ENCODE measurements around the gene FOXP1.

The FOXP1 gene

DNA sequence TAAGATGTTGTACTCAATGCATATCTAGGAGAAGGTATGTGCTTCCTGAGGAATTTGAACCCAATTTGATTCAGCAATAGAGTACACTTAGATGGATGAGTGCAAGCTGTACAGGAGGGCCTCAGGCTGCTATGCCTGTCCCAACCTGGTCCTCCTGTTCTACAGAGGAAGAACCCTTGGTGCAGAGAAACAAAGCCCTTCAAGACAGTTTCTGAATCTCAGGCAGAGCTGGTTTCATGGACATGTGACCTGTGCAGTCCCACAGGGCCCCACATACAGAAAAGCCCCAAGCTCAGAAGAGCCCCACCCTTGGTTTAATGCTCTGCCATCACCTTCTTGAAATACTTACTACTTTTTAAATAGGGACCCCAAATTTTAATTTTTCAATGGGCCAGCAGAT, 15.3 kb downstream of the FOXP1 start:
- DNase-seq (no peak), ATAC-seq (replicated peaks) (no peak)
- Mint-ChIP-seq H3K9me3 (no peaks in the 10 kb centered on the region), H3K4me1 (ENCODE audit: low read depth in 2 of 2) (peaks cover 0 to 3% of the 10 kb centered on the region in 2 donors), H3K36me3 (ENCODE audit: insufficient read depth) (no peaks in the 10 kb centered on the region), H3K4me3 (no peak overlapping the region), H3K27ac (peak overlapping the region in 1 of 2 donors; percentile 58), H3K27me3 (no peaks in the 10 kb centered on the region)

DNA sequence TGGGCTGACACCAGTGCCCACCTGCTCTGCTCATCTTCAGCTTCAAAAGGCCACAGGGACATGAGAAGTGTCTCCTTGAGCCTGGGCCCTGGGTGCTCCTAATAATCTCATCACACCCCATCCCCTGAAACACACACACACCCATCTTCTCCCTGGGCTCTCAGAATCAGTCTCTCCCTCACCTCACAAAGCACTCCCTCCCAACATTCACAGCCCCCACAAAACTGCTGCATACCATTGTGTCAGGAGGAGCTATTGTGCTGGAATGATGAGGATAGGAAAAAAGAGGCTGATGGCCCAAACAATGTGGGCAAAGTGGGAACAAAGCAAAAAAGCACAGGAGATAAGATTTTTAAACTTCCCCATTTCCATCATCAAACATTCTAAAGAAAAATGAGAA, 16.8 kb downstream of the FOXP1 start:
- Mint-ChIP-seq H3K4me1 (ENCODE audit: low read depth in 2 of 2) (peaks cover 0 to 8% of the 10 kb centered on the region in 2 donors), H3K9me3 (no peaks in the 10 kb centered on the region), H3K4me3 (no peak overlapping the region), H3K36me3 (ENCODE audit: insufficient read depth) (no peaks in the 10 kb centered on the region), H3K27me3 (no peaks in the 10 kb centered on the region), H3K27ac (no peak overlapping the region)
- DNase-seq: no peak
- ATAC-seq (replicated peaks): no peak

DNA sequence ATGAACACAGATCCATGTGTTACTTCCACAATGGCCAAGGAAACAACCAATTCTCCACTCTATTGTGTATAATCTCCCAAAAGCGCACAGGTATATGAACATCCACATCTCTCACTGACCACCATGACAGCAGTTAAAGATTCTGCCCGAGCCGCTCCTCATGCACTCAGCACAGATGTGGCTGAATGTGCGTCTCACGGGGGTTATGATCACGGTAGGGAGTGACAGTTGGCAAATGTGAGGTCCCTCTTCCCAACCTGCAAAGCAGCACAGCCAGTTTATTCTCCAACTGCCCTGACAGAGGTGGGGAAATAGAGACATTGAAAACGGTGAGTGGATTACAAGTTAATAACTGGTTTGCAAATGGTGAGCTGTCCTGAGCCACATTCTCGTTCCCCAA, 17.6 kb downstream of the FOXP1 start:
- Mint-ChIP-seq H3K4me1 (ENCODE audit: low read depth in 2 of 2) (peaks cover 0 to 8% of the 10 kb centered on the region in 2 donors), H3K27me3 (no peaks in the 10 kb centered on the region), H3K4me3 (no peak overlapping the region), H3K9me3 (no peaks in the 10 kb centered on the region), H3K27ac (no peak overlapping the region), H3K36me3 (ENCODE audit: insufficient read depth) (no peaks in the 10 kb centered on the region)
- no peak for ATAC-seq (replicated peaks)
- DNase-seq: no peak

DNA sequence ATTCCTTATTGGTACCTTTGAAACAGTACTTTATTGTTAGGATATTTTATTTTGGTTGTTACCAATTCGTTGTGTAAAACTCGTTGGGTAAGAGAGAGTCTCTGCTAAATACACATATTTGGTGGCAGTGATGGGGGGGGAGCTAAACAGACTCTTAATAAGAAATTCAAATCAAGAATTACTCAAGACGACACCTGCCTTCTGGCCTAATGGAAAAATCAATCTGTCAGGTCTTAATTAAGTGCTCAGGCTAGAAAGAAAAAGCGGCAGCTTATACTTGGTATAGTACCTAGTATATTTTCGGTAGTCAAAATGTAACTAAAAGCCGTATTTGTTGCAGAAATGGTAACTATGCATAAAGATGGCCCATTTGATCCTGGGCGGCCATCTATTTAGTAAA, 18.2 kb downstream of the FOXP1 start:
- H3K9me3 Mint-ChIP-seq: no peaks in the 10 kb centered on the region
- no peak overlapping the region for H3K27ac Mint-ChIP-seq
- DNase-seq (no peak), ATAC-seq (replicated peaks) (no peak)
- H3K4me3 Mint-ChIP-seq: no peak overlapping the region
- H3K4me1 Mint-ChIP-seq (ENCODE audit: low read depth in 2 of 2): peaks cover 0 to 8% of the 10 kb centered on the region in 2 donors
- no peaks in the 10 kb centered on the region for H3K36me3 Mint-ChIP-seq (ENCODE audit: insufficient read depth)
- H3K27me3 Mint-ChIP-seq: no peaks in the 10 kb centered on the region

DNA sequence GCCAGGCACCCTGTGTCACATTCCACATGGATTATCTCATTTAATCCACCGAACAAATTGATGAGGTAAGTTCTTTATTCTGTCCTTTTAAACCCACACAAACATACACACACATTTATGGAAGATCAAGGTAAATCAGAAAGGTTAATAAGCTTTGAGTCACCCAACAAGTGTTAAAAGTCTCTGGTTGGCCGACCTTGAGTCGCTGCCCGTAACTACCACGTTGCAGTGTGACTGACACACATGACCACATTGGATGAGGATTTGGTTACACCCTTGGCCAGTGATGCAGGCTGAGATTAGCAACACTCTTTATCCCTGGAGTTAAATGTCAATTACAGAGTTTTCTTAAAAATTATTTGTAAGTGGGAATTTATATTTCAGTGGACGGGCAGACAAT, 19.2 kb downstream of the FOXP1 start:
- Mint-ChIP-seq H3K36me3 (ENCODE audit: insufficient read depth) (no peaks in the 10 kb centered on the region), H3K27me3 (no peaks in the 10 kb centered on the region), H3K4me1 (ENCODE audit: low read depth in 2 of 2) (peaks cover 0 to 8% of the 10 kb centered on the region in 2 donors), H3K27ac (no peak overlapping the region), H3K4me3 (no peak overlapping the region), H3K9me3 (no peaks in the 10 kb centered on the region)
- DNase-seq (no peak), ATAC-seq (replicated peaks) (no peak)

DNA sequence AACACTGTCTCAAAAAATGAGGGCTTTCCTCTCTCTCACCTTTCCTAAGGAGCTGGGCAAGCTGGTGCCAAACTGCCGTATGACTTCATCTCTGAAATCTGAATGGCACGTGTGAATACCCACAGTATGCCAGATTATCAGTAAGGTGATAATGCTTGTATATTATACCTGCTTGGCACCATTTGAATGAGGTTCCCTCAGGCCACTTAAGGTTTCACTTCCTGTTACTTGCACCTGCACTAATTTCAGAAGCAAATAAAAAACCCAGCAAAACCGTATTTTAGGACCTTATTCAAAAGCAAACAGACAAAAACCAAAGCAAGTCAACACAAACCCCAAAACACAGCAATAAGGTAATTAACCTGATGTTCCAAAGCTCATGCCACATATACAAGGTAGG, 19.7 kb downstream of the FOXP1 start:
- no peaks in the 10 kb centered on the region for H3K9me3 Mint-ChIP-seq
- H3K27ac Mint-ChIP-seq: no peak overlapping the region
- H3K27me3 Mint-ChIP-seq: no peaks in the 10 kb centered on the region
- no peak for ATAC-seq (replicated peaks)
- H3K4me3 Mint-ChIP-seq: no peak overlapping the region
- no peaks in the 10 kb centered on the region for H3K36me3 Mint-ChIP-seq (ENCODE audit: insufficient read depth)
- H3K4me1 Mint-ChIP-seq (ENCODE audit: low read depth in 2 of 2): peaks cover 0 to 8% of the 10 kb centered on the region in 2 donors
- no peak for DNase-seq

DNA sequence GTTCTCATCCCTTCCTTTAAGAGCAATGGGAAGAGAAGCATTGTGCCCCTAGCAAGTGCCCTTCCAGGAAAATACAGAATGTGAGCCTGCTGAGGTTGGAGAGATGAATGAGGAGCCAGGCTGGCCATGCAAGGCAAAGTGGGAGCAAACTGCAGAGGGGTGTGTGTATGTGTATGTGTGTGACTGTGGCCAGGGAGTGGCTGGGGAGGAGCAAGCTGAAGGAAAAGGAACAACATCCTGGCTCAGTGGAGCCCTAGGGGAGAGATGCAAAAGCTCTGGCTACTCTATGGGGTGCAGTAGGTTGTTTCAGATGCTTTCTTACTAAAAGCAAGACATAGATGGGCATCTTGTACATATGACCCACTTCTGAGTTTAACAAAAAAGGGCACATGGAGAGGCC, 20.6 kb downstream of the FOXP1 start:
- Mint-ChIP-seq H3K4me3 (no peak overlapping the region), H3K36me3 (ENCODE audit: insufficient read depth) (no peaks in the 10 kb centered on the region), H3K27ac (no peak overlapping the region), H3K4me1 (ENCODE audit: low read depth in 2 of 2) (peaks cover 0 to 8% of the 10 kb centered on the region in 2 donors), H3K9me3 (no peaks in the 10 kb centered on the region), H3K27me3 (no peaks in the 10 kb centered on the region)
- no peak for ATAC-seq (replicated peaks)
- DNase-seq: no peak

DNA sequence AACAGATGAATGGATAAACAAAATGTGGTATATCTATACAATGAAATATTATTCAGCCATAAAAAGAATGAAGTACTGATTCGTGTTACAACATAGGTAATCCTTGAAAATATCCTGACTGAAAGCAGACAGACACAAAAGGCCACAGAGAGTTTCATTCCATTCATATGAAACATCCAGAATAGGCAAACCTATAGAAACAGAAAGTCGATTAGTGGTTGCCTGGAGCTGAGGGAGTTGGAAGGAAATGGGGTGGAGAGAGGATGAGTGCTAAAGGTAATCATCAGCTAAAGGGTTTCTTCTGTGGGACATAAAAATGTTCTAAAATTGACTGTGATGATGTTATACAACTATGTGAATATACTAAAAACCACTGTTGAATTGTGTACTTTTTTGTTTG, 22.9 kb downstream of the FOXP1 start:
- Mint-ChIP-seq H3K27ac (no peak overlapping the region), H3K36me3 (ENCODE audit: insufficient read depth) (no peaks in the 10 kb centered on the region), H3K9me3 (no peaks in the 10 kb centered on the region), H3K4me3 (no peak overlapping the region), H3K4me1 (ENCODE audit: low read depth in 2 of 2) (peaks cover 0 to 5% of the 10 kb centered on the region in 2 donors), H3K27me3 (no peaks in the 10 kb centered on the region)
- DNase-seq: no peak
- ATAC-seq (replicated peaks): no peak

DNA sequence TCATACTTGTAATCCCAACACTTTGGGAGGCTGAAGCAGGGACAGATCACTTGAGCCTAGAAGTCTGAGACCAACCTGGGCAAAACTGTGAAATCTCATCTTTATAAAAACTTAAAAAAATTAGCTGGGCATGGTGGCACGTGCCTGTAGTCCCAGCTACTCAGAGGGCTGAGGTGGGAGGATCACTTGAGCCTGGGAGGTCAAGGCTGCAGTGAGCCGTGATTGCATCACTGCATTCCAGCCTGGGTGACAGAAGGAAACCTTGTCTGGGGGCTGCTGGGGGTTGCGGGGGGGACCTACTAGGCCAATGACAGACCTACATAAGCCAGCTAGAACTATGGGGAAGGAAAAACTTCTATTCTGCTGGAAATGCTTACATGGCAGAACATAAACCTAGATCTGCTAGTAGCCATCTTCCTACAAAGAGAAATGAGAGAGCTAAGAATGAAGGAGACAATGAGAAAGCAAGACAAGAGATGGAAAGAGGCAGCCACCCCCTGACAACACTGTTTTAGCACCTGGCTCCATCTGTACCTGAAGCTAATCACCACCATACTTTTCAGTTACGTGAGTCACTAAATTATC, 23.9 kb downstream of the FOXP1 start:
- Mint-ChIP-seq H3K9me3 (no peaks in the 10 kb centered on the region), H3K36me3 (ENCODE audit: insufficient read depth) (no peaks in the 10 kb centered on the region), H3K4me3 (no peak overlapping the region)

DNA sequence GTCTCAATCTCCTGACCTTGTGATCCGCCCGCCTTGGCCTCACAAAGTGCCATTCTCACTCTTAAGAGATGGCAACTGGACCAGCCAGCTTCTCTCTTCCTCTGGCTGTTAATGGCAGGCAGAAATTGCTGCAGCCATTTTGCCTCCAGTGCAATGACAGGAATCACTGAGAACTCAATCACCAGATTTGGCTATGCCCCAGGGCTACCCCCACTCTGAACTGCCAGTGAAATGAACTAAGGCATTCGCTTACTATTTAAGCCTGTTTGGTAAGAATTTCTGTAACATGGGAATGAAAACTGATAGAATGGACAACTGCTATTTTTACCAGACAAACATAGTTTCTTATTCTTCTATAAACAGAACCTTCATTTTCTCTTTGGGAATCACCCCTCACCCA, 24.5 kb downstream of the FOXP1 start:
- Mint-ChIP-seq H3K4me1 (ENCODE audit: low read depth in 2 of 2) (peaks cover 0 to 5% of the 10 kb centered on the region in 2 donors), H3K4me3 (no peak overlapping the region)

More for the DNA sequence above, 23.9 kb downstream of the FOXP1 start:
- no peak for DNase-seq
- Mint-ChIP-seq H3K27ac (no peak overlapping the region), H3K27me3 (no peaks in the 10 kb centered on the region), H3K4me1 (ENCODE audit: low read depth in 2 of 2) (peaks cover 0 to 5% of the 10 kb centered on the region in 2 donors)
- no peak for ATAC-seq (replicated peaks)

DNA sequence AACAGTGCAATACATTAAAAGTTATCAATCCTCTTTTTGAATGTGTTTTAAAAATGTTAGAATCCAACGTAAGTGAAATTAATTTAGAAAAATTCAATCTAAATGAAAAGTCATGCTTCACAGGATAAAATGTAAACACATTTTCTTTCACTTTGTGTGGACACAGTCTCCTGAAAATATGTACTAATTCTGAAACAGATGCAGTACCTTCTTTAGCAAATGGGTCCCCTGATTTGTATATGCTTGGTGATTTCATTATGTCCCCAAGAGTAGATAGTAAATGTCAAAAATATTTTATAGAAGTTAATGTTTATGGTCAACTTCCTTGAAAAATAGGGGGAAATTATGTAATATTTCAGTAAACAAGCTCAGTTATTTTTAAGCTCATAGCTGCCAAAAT, 28.9 kb downstream of the FOXP1 start:
- Mint-ChIP-seq H3K27ac (no peak overlapping the region), H3K4me1 (ENCODE audit: low read depth in 2 of 2) (no peaks in the 10 kb centered on the region)
- ATAC-seq (replicated peaks): no peak

More for the DNA sequence above, 24.5 kb downstream of the FOXP1 start:
- no peak overlapping the region for H3K27ac Mint-ChIP-seq
- ATAC-seq (replicated peaks) (no peak), DNase-seq (no peak)
- no peaks in the 10 kb centered on the region for H3K36me3 Mint-ChIP-seq (ENCODE audit: insufficient read depth)
- no peaks in the 10 kb centered on the region for H3K27me3 Mint-ChIP-seq
- H3K9me3 Mint-ChIP-seq: no peaks in the 10 kb centered on the region

DNA sequence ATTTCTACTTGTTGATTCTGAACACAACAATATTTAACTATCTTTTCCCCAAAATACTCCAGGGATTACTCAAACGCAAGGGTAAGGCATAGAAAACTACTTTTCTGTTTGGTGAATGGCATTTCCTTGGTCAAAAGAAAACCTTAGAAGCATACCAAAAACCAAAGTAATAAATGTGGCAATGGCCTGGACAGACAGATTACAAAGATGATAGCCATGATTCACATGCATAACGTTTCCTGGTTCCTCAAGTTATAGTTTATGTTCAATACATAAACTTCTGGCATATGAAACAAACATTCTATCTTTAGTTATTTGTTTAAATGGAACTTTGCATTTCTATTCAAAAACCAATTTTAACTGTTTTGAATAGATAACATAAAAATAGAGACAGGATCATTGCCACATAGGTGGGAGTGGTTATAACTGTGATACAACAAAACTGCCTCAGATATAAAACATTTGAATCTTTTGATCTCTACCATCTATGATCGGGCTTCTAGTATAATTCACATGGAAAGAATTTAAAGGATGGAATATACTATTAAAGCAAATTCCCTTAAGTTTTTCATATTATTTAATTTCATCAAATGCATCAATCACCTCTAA, 32.1 kb downstream of the FOXP1 start:
- ATAC-seq (replicated peaks) (no peak), DNase-seq (no peak)
- Mint-ChIP-seq H3K27ac (no peak overlapping the region), H3K27me3 (no peaks in the 10 kb centered on the region), H3K9me3 (no peaks in the 10 kb centered on the region), H3K4me1 (ENCODE audit: low read depth in 2 of 2) (no peaks in the 10 kb centered on the region), H3K36me3 (ENCODE audit: insufficient read depth) (no peaks in the 10 kb centered on the region), H3K4me3 (no peak overlapping the region)

More for the DNA sequence above, 28.9 kb downstream of the FOXP1 start:
- no peak for DNase-seq
- no peaks in the 10 kb centered on the region for H3K9me3 Mint-ChIP-seq
- no peaks in the 10 kb centered on the region for H3K36me3 Mint-ChIP-seq (ENCODE audit: insufficient read depth)
- H3K27me3 Mint-ChIP-seq: no peaks in the 10 kb centered on the region
- no peak overlapping the region for H3K4me3 Mint-ChIP-seq

DNA sequence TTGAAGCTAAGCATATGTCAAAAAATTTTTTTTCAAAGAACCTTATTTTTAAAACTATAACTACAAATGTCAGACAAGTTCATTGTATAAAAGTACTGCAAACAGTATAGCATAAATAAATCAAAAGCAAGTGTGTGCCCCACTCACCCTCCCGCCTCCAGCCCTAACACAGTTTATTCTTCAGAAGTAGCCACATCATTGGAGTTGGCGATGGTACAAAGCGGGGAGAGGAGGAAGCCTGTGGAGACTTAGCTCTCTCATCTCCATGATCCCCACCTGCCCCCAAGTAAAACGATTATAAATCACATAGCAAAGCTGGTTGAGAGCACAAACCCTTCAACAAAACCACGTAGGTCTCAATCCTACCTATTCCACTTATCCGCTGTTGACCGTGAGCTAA, 33.6 kb downstream of the FOXP1 start:
- no peak for ATAC-seq (replicated peaks)
- no peaks in the 10 kb centered on the region for H3K9me3 Mint-ChIP-seq
- H3K27ac Mint-ChIP-seq: no peak overlapping the region
- H3K27me3 Mint-ChIP-seq: no peaks in the 10 kb centered on the region
- H3K36me3 Mint-ChIP-seq (ENCODE audit: insufficient read depth): no peaks in the 10 kb centered on the region
- H3K4me3 Mint-ChIP-seq: no peak overlapping the region
- no peak for DNase-seq
- H3K4me1 Mint-ChIP-seq (ENCODE audit: low read depth in 2 of 2): no peaks in the 10 kb centered on the region

DNA sequence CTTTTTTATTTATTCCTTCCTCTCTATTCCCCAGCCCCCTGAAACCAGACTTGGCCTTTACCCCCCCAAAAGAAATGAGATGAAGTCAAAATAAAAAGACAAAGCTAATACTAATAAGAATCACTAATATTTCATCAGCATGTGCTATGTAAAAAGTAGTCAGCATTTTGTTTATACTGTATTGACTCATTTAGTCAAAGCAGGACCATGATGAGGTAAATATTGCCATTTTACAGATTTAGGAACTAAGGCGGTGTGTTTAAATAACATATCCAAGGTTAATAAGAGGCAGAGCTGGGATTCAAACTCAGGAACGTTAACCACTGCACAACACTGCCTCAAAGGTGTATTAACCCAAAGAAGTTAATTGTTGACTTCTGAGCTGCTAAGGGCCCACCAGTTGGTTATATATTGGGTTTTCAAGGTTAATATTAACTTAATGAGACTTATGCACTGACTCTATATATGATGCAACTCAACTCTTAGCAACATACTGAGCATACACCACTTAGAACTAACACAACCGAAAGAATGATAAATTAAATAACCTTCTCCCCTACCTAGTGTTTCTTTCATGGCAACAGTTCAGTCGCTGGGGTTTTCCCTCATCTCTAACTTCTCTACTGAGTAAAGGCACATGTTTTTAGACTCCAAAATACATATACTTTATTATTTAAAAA, 34.7 kb downstream of the FOXP1 start:
- Mint-ChIP-seq H3K4me3 (no peak overlapping the region), H3K36me3 (ENCODE audit: insufficient read depth) (no peaks in the 10 kb centered on the region), H3K9me3 (no peaks in the 10 kb centered on the region), H3K4me1 (ENCODE audit: low read depth in 2 of 2) (no peaks in the 10 kb centered on the region), H3K27me3 (no peaks in the 10 kb centered on the region), H3K27ac (no peak overlapping the region)
- ATAC-seq (replicated peaks): no peak
- DNase-seq: no peak
